ENCODE data around the gene HS3ST4. TPM values are rescaled to one million over a fixed set of nuclear protein-coding genes. Genes with fewer than 3 reads are reported as not detected.

The HS3ST4 gene
- total RNA-seq, 1 donor from 2014 or later, result 1.2 TPM

- no peaks in the 10 kb centered on the region for H3K27me3 ChIP-seq (ENCODE audit: insufficient read depth, low read length)
- Mint-ChIP-seq H3K4me3 (ENCODE audit: unreplicated experiment) (no peak overlapping the region), H3K27ac (ENCODE audit: unreplicated experiment) (no peak overlapping the region), H3K27me3 (ENCODE audit: low read depth, unreplicated experiment) (no peaks in the 10 kb centered on the region), H3K4me1 (ENCODE audit: low read depth, unreplicated experiment) (no peaks in the 10 kb centered on the region), H3K9me3 (ENCODE audit: unreplicated experiment) (no peaks in the 10 kb centered on the region), H3K36me3 (ENCODE audit: low read depth, unreplicated experiment) (no peaks in the 10 kb centered on the region)
- DNase-seq (ENCODE audit: low read depth) (no peak), FAIRE-seq (no peak)
- H3K79me2 ChIP-seq (ENCODE audit: insufficient read depth, low read length), result no peaks in the 10 kb centered on the region
- no peak overlapping the region for H2AFZ ChIP-seq (ENCODE audit: low read depth, low read length)
- H3K27ac ChIP-seq (ENCODE audit: low read depth, low read length), result no peak overlapping the region
- no peak overlapping the region for H3K4me3 ChIP-seq (ENCODE audit: insufficient read depth, low read depth, low read length)
- no peaks in the 10 kb centered on the region for H3K36me3 ChIP-seq (ENCODE audit: insufficient read depth, low read length)
- TF ChIP-seq EZH2 (IDR thresholded peaks at IDR 0.05; ENCODE audit: insufficient read depth, low read length), result no peak
- TF ChIP-seq, protein P1, sequence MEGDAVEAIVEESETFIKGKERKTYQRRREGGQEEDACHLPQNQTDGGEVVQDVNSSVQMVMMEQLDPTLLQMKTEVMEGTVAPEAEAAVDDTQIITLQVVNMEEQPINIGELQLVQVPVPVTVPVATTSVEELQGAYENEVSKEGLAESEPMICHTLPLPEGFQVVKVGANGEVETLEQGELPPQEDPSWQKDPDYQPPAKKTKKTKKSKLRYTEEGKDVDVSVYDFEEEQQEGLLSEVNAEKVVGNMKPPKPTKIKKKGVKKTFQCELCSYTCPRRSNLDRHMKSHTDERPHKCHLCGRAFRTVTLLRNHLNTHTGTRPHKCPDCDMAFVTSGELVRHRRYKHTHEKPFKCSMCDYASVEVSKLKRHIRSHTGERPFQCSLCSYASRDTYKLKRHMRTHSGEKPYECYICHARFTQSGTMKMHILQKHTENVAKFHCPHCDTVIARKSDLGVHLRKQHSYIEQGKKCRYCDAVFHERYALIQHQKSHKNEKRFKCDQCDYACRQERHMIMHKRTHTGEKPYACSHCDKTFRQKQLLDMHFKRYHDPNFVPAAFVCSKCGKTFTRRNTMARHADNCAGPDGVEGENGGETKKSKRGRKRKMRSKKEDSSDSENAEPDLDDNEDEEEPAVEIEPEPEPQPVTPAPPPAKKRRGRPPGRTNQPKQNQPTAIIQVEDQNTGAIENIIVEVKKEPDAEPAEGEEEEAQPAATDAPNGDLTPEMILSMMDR (IDR thresholded peaks at IDR 0.05; ENCODE audit: insufficient read depth, low read depth, low read length), result no peak
- no peak overlapping the region for H3K4me2 ChIP-seq (ENCODE audit: low read length)
- H3K9ac ChIP-seq (ENCODE audit: low read length), result no peak overlapping the region
- no peaks in the 10 kb centered on the region for H4K20me1 ChIP-seq (ENCODE audit: insufficient read depth, low read length)
- H3K4me1 ChIP-seq (ENCODE audit: insufficient read depth, low read length), result no peaks in the 10 kb centered on the region
- peaks cover 9% of the 10 kb centered on the region for H3K9me3 ChIP-seq (ENCODE audit: insufficient read depth, low read depth, low read length)
These were observed 220.6 kb downstream of the HS3ST4 start for GRCh38 chr16:25912321-25912720.

- H3K9ac ChIP-seq (ENCODE audit: low read length), result no peak overlapping the region
- no peak for TF ChIP-seq EZH2 (IDR thresholded peaks at IDR 0.05; ENCODE audit: insufficient read depth, low read length)
- TF ChIP-seq, protein P1 (IDR thresholded peaks at IDR 0.05; ENCODE audit: insufficient read depth, low read depth, low read length), result no peak
- no peaks in the 10 kb centered on the region for H3K36me3 Mint-ChIP-seq (ENCODE audit: low read depth, unreplicated experiment)
- H3K9me3 ChIP-seq (ENCODE audit: insufficient read depth, low read depth, low read length), result peaks cover 6% of the 10 kb centered on the region
- H3K27ac Mint-ChIP-seq (ENCODE audit: unreplicated experiment), result no peak overlapping the region
- no peaks in the 10 kb centered on the region for H3K9me3 Mint-ChIP-seq (ENCODE audit: unreplicated experiment)
- H3K4me3 ChIP-seq (ENCODE audit: insufficient read depth, low read depth, low read length), result no peak overlapping the region
- no peaks in the 10 kb centered on the region for H4K20me1 ChIP-seq (ENCODE audit: insufficient read depth, low read length)
- no peak overlapping the region for H3K4me3 Mint-ChIP-seq (ENCODE audit: unreplicated experiment)
- H2AFZ ChIP-seq (ENCODE audit: low read depth, low read length), result no peak overlapping the region
- DNase-seq (ENCODE audit: low read depth) (no peak), FAIRE-seq (no peak)
- H3K4me1 ChIP-seq (ENCODE audit: insufficient read depth, low read length), result no peaks in the 10 kb centered on the region
- H3K79me2 ChIP-seq (ENCODE audit: insufficient read depth, low read length), result no peaks in the 10 kb centered on the region
- H3K27me3 ChIP-seq (ENCODE audit: insufficient read depth, low read length), result no peaks in the 10 kb centered on the region
- H3K27me3 Mint-ChIP-seq (ENCODE audit: low read depth, unreplicated experiment), result peaks cover 2% of the 10 kb centered on the region
- no peak overlapping the region for H3K4me2 ChIP-seq (ENCODE audit: low read length)
- H3K36me3 ChIP-seq (ENCODE audit: insufficient read depth, low read length), result no peaks in the 10 kb centered on the region
- H3K4me1 Mint-ChIP-seq (ENCODE audit: low read depth, unreplicated experiment), result no peaks in the 10 kb centered on the region
- no peak overlapping the region for H3K27ac ChIP-seq (ENCODE audit: low read depth, low read length)
These were observed 222.7 kb downstream of the HS3ST4 start for GRCh38 chr16:25914357-25914962.

DNA sequence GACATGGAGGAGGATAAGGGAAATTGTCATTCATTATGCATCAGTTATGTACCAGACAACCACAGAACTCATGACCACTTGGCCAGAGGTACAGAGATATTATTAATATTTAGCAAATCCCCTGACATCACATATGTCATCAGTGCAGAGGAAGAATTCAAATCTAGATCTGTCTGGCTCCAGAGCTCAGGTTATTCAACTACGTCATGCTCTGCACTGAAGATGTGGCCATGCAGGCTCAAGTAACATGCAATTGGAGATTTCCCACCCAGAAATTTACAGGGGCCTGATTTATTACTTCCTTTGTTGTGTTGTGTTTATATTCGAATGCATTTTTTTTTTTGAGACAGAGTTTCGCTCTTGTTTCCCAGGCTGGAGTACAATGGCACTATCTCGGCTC lies 224.3 kb downstream of the HS3ST4 start:
- no peak overlapping the region for H2AFZ ChIP-seq (ENCODE audit: low read depth, low read length)
- no peak overlapping the region for H3K4me2 ChIP-seq (ENCODE audit: low read length)
- TF ChIP-seq, protein P1 (IDR thresholded peaks at IDR 0.05; ENCODE audit: insufficient read depth, low read depth, low read length), result no peak
- no peak for TF ChIP-seq EZH2 (IDR thresholded peaks at IDR 0.05; ENCODE audit: insufficient read depth, low read length)
- no peak for DNase-seq (ENCODE audit: low read depth)
- H3K9me3 Mint-ChIP-seq (ENCODE audit: unreplicated experiment), result peaks cover 2% of the 10 kb centered on the region
- H3K79me2 ChIP-seq (ENCODE audit: insufficient read depth, low read length), result no peaks in the 10 kb centered on the region
- H3K9ac ChIP-seq (ENCODE audit: low read length), result no peak overlapping the region
- peaks cover 2% of the 10 kb centered on the region for H3K27me3 Mint-ChIP-seq (ENCODE audit: low read depth, unreplicated experiment)
- H3K27me3 ChIP-seq (ENCODE audit: insufficient read depth, low read length), result no peaks in the 10 kb centered on the region
- H4K20me1 ChIP-seq (ENCODE audit: insufficient read depth, low read length), result no peaks in the 10 kb centered on the region
- no peak overlapping the region for H3K27ac Mint-ChIP-seq (ENCODE audit: unreplicated experiment)
- H3K36me3 ChIP-seq (ENCODE audit: insufficient read depth, low read length), result no peaks in the 10 kb centered on the region
- H3K9me3 ChIP-seq (ENCODE audit: insufficient read depth, low read depth, low read length), result peaks cover 6% of the 10 kb centered on the region
- H3K4me3 ChIP-seq (ENCODE audit: insufficient read depth, low read depth, low read length), result no peak overlapping the region
- H3K4me1 Mint-ChIP-seq (ENCODE audit: low read depth, unreplicated experiment), result no peaks in the 10 kb centered on the region
- FAIRE-seq, result no peak
- H3K36me3 Mint-ChIP-seq (ENCODE audit: low read depth, unreplicated experiment), result no peaks in the 10 kb centered on the region
- no peaks in the 10 kb centered on the region for H3K4me1 ChIP-seq (ENCODE audit: insufficient read depth, low read length)
- no peak overlapping the region for H3K27ac ChIP-seq (ENCODE audit: low read depth, low read length)
- no peak overlapping the region for H3K4me3 Mint-ChIP-seq (ENCODE audit: unreplicated experiment)

Measured in astrocyte (in vitro differentiated cells and primary cell).